ENCODE measurements around the gene STARD9.
"Not testable (repeated sequence)": the region's sequence is repeated elsewhere in the genome, so short reads cannot be mapped to it uniquely, and the experiment has no call there.

Gene STARD9

GRCh38 chr15:42591238-42591934 lies 16.0 kb downstream of the STARD9 start:
- DNase-seq = peak in 1 of 2 experiments; percentile 11

DNA sequence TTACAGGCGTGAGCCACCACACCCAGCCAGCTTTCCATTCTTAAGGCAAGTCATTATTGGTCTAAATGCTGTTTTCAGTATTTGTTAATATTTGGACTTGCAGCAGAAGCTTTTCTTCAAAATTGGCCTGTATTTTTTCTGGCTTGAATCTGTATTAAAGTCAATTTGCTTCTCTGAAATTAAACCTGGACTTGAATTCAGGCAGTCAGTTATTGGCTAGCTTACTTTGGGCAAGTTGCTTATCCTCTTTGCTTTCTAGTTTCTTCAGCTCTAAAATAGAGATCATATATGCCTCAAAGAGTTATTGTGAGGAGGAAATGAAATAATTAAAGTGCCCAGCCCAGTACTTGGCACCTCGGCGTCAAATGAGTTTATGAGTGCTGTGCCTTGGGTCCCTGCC lies 17.3 kb downstream of the STARD9 start:
- no peak for DNase-seq

GRCh38 chr15:42593143-42593542 lies 17.7 kb downstream of the STARD9 start:
- DNase-seq = no peak

GRCh38 chr15:42594095-42594494 lies 18.7 kb downstream of the STARD9 start:
- DNase-seq = no peak

DNA sequence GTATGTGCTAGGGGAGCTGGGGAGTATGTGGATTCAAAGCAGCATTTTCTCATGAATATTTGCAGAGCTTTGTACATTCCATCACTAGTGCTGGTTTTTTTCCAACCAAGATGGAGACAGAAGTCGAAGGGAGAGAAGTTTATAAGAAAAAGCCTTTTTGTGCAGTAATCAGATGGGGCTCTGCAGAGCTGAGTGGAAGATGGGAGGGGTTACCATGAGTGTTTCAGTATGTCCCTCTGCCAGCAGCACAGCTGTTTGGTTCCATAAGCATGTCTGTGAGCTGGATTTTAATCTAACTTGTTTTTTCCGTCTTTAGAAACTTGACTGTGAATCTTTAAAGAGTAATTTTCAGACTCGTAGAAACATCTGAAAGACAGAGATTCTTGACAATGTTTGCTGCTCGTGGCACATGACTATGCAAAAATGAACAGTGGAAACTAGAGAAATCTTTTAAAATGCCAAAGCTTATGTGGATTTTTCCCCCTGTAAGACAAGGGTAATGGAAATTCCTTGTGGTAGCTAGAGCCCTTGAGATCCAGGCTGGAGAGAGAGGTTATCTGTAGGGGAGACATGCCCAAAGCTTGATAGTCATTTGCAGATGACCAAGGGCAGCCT lies 20.3 kb downstream of the STARD9 start:
- DNase-seq = no peak

DNA sequence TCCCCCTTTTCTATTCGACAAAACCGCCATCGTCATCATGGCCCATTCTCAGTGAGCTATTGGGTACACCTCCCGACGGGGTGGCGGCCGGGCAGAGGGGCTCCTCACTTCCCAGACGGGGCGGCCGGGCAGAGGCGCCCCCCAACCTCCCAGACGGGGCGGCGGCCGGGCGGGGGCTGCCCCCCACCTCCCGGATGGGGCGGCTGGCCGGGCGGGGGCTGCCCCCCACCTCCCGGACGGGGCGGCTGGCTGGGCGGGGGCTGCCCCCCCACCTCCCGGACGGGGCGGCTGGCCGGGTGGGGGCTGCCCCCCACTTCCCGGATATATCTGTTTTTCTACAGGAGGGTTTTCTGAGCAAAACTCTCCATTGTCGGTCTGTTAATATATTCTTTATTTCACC lies 25.9 kb downstream of the STARD9 start:
- DNase-seq = not testable (repeated sequence)

DNA sequence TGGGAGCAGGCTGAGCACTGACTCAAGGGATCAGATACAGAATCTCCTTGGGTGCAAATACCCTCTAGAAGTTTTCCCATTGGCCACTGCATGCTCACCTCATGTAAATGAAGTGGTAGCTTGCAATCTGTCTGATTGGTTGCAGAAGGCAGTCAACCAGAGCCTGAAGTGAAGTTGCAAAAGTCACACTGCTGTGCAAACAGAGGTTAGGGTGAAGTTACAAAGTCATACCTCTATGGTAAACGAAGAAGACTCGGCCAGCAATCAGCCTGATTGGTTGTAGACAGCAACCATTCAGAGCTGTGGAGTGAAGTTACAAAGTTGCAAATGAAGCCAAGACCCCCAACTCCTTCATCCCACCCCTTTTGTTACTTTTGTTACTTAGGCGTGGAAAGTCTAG lies 27.1 kb downstream of the STARD9 start:
- DNase-seq = no peak

- DNase-seq = no peak
Observed at GRCh38 chr15:42603978-42604377, 28.6 kb downstream of the STARD9 start.

DNA sequence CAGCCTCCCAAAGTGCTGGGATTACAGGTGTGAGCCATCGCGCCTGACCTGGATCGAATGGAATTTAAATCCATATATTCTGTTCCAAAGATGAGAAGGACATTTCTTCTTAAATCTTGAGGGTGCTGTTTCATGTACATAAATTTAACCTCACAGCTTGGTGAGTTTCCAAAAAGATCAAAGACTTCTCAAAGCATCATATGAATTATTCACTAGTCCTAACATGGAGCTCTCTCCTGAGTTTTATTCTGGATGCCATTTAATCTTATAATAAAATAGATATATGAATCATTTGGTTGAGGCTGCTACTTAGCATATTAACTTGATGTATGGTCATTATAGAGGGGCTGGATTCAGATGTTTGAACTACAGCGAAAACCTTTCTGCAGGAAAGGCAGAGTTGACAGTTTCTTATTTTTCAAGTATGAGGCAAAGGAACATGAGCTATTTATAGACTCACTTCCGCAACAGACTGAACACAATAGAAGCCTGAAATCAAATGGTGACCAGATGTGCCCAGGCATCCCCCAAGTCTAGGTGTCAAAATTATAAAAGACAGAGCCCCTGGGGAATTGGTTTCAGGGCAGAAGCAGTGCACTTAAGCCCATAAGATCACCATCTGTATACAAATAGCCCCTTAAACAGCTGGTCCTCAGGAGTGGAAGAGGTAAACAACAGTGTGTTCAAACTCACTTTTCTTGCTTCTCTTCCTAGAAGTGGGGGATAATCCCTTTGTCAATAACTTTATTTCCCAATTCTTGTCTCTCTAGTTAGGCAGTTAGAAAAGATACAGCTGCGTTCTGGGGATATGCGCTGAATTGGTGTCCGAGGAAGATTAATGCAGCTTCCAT lies 29.7 kb downstream of the STARD9 start:
- DNase-seq = no peak

DNA sequence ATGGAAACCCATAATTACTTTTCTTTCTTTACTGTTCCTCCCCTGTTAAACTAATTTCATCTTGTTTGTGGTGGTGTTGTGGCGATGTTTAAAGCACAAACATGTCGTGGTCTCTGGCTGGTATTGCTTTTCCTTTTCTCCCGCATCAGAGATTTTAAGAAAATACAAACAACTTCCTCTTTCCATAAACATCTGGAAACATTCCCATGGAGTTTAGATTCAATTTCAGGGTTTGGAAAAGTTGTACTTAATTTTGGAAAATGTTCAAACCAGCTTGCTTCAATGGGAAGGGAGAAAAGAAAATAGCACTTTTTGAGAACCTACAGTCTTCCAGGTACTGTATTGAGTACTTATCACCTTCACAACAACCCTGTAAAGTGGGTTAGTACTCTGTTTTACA lies 30.4 kb downstream of the STARD9 start:
- no peak for DNase-seq

DNA sequence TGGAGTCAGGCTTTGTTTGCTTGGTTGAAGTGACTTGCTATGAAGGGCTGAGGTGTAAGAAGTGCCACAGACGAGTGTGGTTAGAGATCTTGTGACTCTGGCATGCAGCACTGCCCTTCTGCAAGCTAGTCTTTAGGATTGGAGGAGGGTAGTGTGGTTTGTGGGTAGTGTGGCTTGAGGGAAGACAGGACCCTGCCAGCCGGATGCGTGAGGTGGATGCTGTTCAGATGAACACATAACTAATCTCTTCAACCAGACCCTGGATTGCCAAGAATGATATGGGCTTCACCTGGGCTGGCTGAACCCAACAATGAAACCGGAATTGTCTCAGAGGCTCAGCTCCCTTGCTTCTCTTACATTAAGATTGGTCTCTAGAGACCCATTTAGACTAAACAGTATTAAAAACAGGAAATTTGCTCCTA lies 32.7 kb downstream of the STARD9 start:
- no peak for DNase-seq

DNA sequence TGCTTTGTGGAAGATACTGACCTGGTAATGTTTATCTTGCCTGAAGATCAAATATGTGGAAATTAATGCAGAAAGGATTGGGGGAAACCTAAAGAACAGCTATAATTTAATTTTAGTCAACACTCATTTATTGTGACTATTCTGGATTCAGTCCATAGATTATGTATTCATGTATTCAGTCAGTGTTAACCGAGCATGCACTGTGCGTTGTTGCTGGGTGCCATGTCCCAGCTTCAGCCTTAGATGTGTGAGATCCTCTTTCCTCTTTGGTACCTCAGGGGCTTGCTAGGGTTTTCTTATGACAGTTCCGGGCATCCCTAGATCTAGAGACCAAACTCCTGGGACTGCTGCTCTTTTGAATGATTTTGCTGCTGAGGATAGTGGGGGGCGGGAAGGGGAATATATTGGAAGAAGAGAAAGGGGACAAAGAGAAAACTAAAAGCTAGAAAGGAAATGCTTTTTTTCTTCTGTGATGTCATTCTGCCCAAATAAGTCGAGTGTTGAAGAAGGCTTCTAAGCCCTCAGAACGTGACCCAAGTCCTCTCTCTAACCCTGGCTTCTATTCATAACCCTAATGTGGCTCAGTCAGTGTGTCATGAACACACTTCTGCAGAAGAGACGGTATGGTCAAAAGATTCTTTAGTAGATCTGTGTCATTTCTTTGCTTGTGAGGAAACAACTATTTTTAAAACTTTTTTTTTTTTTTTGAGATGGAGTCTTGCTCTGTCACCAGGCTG lies 33.5 kb downstream of the STARD9 start:
- no peak for DNase-seq

DNA sequence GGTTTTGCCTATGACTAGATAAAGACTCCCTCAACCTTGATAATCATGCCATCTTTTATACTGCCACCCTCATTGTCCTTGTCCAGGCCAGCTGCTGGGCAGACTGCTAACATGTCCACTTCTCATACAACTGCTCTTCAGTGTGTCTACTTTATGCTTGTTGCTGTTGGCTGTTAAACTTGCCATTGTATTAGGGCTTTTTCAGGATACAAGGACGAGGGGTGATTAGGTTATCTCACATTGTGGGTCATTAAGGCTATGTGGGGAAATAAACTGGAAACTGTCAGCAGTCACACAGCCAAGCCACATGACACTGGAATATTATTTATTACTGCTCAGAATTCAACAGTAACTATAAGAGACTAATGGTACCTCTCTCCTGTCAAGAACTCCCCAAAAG lies 36.1 kb downstream of the STARD9 start:
- DNase-seq = no peak

GRCh38 chr15:42612367-42612912 lies 37.0 kb downstream of the STARD9 start:
- DNase-seq = no peak

DNA sequence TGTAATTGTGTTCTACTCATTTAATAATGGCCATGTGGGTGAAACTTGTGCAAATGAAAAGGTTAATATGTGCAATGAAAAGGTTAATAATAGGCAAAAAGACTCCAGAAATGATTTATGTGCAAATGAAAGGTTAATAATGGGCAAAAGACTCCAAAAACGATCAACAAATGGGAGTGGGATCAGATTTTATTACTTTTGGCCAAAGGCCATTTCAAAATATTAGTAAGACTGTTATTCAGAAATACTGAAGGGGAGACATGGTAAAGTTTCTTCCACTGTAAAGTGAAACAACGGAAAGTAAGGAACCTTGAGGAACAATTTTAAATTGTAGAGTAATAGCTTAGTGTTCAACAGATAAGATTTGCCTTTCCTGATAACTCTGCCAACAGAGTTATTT lies 40.7 kb downstream of the STARD9 start:
- no peak for DNase-seq

DNA sequence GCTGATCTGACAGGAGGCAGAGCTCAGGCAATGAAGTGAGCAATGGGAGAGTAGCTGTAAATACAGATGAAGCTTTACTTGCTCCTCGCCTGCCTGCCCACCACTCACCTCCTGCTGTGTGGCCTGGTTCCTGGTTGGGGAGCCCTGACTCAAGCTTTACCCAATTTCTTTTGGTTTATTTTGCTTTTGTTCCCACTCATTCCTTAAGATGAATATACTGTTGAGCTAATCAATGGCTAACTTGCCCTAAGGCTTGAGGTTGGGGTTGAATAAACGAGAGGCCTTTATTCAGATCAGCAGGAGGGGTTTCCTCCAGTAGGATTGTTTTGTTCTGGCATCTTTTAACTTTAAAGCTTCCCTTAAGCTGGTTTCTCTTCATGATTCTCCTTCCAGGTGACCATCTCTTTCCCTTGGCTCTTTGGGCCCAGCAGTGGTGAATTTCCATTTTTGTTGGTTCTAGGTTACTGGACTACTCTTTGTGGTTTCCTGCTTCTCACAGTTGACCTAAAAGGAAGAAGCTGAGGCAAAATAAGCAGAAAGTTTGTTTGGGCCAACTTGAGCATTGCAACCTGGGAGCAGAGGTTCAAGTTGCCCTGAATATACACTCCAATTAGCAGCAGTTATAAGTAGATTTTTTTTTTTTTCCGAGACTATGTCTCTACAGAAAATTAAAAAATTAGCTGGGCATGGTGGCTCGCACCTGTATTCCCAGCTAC lies 44.4 kb downstream of the STARD9 start:
- DNase-seq = no peak

GRCh38 chr15:42621386-42621785 lies 46.0 kb downstream of the STARD9 start:
- DNase-seq = no peak

- DNase-seq = no peak
Observed at GRCh38 chr15:42621996-42622925, 46.9 kb downstream of the STARD9 start.

DNA sequence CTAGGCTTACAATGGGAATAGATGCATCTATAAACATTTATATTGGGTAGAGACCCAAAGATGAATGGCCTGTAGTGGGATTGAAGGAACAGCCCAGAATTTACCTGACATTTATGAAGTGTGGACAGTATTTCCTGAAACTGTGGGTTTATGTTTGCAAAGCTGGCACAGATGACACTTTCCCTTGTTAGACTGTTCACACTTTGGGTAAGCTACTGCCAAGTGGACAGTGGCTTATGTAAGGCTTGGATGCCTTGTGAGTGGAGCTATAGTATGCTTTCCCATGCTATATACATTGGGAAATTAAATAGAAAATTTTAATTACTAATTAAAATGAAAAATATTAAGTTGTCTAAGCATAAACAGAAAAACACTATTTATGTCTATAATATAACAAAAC lies 48.5 kb downstream of the STARD9 start:
- DNase-seq = no peak

DNA sequence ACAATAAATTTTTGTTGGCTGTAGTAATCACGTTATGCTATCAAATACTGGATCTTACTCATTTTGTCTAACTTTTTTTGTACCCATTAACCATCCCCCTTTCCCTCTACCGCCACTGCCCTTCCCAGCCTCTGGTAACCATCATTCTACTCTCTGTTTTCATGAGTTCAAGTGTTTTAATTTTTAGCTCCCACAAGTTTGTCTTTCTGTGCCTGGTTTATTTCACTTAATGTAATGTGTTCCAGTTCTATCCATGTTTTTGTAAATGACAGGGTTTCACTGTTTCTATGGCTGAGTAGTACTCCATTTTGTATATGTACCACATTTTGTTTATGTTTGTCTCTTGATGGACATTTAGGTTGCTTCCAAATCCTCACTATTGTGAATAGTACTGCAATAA lies 52.1 kb downstream of the STARD9 start:
- no peak for DNase-seq

- DNase-seq = no peak
Observed at GRCh38 chr15:42628761-42629160, 53.4 kb downstream of the STARD9 start.
